Middle frontal gyrus (tissue), 1 donor: ENCODE measurements around the gene ENDOV.

ENCODE experiments used
- DNase-seq: peaks from one replicate; pipeline ENCODE4 v3.0.0-alpha.2; 2015; ENCODE audit warnings: low spot score; ENCODE audit errors: extremely low spot score

ENDOV gene

DNA sequence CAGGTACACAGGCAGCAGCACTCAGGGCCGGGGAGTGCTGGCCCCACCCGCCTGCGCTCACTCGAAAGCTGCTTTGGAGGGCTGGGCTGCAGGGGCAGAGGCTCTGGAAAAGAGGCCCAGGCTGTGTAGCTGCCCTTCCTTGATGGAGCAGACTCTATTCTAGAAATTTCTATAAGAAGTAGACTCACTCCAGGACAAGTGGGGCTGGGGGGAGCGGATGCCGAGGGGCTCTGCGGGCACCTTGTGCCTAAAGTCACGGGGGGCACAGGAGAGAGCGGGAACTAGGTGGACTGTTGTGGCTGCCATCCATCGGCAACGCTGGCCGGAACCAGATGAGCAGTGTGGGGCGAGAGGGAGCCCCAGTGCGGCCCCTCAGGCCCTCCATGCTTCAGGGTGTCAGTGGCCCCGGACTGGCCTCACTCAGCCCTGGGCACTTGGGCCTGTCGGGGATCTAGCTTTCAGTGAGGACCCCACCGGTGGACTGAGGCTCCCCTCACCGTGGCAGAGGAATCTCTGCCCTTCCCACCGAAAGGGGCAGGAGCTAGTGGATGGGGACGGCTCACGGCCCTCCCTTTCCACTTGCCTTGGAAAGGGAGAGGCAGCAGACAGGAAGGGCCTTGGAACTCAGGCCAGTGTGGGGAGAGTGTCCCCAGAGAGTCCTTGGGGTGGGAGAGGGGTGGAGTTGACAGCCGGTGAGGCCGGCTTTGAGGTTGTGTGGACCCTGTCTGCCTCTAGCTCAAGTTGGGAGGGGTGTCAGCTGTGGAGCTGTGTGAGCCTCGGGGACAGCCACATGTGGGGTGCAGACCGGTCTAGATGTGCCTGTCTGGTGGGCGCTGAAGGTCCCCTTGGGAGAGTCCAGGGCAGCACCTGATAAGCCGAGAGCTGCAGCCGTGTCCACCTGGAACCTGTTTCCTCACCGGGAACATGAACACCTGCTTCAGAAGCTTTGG is 16.6 kb downstream of the ENDOV start:
- DNase-seq: no peak

GRCh38 chr17:80432350-80432955 is 17.5 kb downstream of the ENDOV start:
- DNase-seq: no peak

- no peak for DNase-seq
Measured at GRCh38 chr17:80432961-80433550, 18.1 kb downstream of the ENDOV start.

DNA sequence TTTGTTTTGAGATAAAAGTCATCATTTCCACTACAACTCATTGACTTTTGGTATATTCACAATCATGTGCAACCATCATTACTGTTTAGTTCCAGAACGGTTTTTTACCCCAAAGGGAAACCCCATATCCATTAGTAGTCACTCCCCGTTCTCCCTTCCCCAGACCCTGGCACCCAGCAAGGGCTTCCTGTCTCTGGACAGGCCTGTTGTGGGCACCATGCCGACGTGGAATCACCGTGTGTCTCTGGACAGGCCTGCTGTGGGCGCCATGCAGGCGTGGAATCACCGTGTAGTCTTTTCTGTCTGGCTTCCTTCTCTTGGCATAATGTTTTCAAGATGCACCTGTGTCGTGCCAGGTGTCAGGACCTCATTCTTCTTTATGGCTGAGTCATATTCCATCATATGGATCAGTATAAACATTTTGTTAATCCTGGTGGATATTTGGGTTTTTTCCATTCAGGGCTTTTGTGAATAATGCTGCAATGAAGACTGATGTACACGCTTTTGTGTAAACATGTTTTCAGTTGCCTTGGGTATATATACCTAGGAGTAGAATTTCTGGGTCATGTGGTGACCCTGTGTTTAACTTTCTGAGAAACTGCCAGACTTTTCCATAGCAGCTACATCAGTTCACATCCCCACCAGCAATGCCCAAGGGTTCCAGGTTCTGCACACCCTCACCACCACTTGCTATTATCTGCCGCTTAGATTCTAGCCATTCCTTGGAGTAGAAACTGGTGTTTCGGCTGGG is 19.1 kb downstream of the ENDOV start:
- no peak for DNase-seq

- no peak for DNase-seq
Measured at GRCh38 chr17:80437532-80437931, 22.6 kb downstream of the ENDOV start.

DNA sequence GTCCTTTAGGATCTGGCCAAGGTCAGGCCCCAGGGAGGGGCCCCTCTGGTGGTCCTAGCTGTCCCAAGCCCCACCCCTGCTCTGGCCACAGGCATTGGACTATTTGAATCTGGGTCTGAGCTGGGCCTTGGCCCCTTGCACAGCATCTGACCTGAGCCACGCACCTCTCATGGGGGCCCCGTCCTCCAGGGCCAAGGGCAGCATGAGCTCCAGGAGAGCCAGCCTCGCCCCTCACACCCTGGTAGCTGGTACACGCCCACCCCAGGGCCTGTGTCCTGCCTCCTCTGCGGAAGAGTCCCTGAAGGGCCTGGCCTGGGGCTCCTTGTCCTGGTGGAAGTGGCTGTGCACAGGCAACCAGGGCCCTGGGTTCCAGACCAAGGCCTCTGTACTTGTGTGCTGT is 23.8 kb downstream of the ENDOV start:
- no peak for DNase-seq

DNA sequence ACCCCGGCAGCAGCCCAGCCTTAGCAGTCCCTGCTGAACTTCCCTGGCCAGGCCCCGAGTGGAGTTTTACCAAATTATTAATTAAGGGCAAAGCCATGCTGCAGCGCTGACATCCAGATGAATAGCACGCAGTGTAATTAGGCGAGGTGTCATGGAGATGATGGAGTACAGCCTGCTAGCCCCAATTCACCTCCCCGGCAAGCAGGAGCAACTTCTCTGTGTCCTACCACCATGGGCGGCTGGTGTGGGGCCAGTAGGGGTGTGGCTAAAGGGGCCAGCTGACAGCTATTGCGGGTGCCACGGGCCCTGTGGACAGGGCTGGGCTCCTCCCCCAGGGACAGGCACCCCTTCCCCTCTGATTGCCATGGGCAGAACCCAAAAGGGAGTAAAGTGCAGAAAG is 24.5 kb downstream of the ENDOV start:
- no peak for DNase-seq

GRCh38 chr17:80441133-80441578 is 26.2 kb downstream of the ENDOV start:
- DNase-seq: no peak

- DNase-seq: no peak
Measured at GRCh38 chr17:80441598-80442322, 26.8 kb downstream of the ENDOV start.

GRCh38 chr17:80442323-80442659 is 27.3 kb downstream of the ENDOV start:
- DNase-seq: no peak

- no peak for DNase-seq
Measured at GRCh38 chr17:80442764-80443163, 27.8 kb downstream of the ENDOV start.

DNA sequence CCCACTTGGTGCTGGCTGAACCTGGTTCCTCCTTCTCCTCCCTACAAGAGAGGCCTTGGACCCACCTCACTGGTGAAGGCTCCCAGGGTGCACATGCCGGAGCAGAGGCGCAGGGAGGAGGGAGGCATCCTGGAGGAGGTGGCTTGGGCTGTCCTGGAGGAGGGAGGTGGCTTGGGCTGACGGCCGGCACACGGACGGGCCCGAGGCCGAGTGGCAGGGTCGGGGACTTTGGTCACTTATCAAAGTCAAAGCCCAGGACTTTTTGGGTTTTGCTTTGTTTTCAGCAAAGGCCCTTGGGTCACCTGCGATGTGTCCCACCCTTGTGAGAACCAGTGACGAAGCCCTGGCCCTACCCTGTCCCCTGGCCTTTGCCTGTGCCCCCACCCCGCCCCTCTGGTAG is 28.5 kb downstream of the ENDOV start:
- DNase-seq: no peak

- no peak for DNase-seq
Measured at GRCh38 chr17:80443916-80444643, 29.1 kb downstream of the ENDOV start.

DNA sequence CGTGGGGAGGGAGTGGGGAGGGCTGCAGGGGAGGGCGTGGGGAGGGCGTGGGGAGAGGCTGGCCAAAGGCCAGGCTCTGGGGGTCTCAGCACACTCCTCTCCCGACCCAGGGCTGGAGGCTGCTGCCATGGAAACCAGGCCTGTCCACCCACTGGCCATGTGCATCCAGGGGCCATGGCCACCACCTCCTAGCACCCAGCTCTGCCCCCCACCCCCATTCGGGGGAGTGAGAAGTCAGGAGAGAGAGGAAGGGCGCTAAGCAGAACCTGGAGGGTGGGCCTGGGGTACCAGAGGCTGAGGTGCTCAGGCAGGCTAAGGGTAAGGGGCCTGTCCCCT is 29.6 kb downstream of the ENDOV start:
- DNase-seq: no peak

DNA sequence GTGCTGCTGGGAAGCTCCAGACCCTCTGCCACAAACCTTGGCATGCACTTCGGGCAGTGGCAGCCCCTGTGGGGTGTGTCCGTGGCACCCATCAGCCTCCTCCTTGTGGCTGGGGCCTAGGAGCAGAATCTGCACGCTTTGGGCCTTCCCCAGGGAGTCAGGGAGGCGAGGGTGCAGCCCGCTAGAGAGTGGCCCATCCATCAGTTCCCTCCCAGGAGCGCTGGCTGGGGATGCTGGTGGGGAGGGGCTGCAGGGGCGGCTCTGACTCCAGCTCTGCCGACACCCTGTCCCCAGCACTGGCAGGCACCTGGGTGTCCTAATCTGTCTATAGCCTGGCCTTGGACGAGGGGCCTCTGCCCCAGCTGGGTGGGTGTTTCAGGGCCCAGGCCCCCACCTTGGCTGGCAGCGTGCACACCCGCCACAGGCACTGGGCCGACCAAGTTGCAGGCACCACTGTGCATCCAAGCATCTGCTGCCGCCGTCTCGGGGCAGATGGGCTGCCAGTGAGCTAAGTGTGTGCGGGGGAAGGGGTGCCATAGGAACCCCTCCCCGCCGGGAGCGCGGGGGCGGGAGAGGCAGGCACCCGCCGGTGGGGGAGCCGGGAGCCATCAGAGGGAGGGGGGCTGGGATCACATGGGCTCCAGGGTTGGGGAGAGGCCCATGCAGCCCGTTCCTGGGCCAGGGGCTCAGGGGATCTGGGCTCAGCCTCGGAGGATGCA is 30.2 kb downstream of the ENDOV start:
- no peak for DNase-seq

DNA sequence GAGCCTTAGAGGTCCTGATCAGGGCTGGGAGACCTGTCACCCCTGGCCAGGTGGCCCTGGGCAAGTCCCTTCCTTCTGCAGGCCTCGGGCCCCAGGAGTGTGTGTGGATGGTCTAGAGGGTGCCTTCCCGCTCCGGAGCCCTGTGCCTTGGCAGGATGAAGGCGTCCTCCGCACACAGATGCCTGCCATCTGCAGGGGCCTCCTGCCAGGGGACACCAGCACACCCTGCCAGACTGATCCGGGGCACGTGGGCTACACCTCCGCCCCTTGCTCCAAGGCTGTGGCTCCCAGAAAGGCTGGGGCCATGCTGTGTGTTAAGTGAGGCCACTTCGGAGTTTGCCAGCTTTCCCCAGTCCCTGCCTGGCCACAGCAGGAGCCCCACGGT is 30.8 kb downstream of the ENDOV start:
- DNase-seq: no peak

DNA sequence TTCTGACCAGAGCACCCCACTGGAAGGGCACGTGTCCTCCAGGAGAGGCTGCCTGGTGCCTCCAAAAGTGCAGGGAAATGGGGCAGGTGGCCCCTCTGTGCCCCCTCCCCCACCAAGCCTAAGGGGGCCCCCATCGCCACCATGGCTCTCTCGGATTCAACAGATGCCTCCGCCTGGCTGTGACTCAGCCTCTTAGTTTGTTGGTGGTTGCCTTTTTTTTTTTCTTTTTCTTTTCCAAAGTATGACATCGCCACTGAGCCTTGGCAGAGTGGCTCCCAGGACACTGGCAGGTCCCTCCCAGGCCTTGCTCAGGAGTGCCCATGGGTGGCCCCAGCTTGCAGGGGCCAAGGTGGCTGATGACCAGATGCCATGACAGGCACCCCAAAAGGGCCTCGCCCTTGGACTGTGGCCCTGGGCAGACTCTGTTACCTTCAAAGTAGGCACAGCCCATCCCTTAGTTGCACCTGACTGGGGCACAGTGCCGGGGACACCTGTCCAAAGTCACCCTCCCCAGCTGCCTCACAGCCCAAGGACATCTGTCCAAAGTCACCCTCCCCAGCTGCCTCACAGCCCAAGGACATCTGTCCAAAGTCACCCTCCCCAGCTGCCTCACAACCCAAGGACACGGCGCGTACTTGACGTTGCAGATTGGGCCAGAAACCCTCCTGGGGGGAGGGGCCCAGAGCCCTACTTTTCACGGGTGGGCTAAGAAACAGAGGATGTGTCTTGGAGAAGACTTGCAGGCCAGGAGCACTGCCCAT is 31.9 kb downstream of the ENDOV start:
- no peak for DNase-seq

DNA sequence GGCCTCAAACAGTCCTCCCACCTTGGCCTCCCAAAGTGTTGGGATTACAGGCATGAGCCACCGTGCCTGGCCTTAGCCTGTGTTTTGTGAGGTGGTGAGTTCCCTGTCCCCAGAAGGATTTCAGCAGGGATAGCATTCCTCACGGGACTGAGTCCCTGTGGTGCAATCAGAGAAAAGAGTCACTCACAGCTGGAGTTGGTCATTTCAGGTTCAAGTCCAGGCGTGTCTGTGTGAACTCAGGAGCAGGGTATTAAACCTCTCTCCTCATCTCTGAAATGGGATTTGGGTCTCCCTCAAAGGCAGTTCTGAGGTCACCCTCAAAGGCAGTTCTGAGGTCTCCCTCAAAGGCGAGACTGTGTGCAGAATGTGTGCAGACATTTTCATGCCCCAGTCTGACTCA is 32.8 kb downstream of the ENDOV start:
- no peak for DNase-seq
